ENCODE results near the gene NKAPL. TPM values are rescaled to one million over a fixed set of nuclear protein-coding genes. Genes with fewer than 3 reads are reported as not detected.

Gene NKAPL
- total and polyA plus RNA-seq, 2 of the 8 experiments (the other 6 are each of a cell fraction or from before 2014, with no cell fraction given): 0.08 TPM; not detected in 1

DNA sequence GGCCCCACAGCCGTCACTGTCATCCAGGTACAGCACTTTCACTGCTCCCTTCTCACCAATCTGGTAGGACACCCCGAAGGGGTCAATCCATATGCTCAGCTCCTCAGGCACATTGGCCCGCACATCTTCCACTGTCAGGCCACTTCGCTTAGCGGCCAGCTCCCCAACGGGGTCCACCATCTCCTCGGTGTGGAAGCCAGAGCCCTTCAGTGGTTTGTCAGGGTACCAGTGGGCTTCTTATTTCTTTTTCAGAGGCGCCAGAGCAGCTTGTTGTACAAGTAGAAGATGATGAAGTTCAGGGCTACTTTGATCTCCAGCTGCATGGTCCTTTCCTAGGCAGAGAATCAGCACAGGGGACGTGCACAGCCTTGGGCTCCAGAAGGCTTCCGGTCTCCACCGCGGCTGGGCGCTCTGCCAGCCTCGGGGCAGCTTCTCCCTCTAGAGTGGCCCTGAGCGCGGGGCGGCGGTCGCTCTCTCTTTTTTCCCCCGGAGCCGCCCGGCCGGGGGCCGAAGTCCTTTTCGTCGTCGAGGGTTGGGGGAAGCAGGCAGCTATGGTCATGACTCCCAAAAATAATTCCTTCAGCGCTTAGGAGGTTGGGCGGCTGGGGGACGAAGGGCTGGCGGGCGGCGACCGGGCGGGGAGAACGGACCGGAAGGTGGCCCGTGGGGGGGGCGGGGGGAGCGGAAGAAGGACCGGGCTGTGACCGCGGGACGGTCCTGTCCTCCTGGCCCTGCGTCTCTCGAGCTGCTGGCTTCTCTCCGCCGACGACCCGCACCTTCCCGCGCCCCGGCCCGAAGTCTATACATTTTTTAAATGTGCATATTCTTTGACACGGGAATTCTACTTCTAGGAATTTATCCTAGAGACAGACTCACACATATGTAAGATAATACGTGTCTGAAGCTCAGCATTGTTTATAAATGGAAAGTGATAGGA is 40.5 kb upstream of the NKAPL start (continued):
- TF ChIP-seq, protein P1, sequence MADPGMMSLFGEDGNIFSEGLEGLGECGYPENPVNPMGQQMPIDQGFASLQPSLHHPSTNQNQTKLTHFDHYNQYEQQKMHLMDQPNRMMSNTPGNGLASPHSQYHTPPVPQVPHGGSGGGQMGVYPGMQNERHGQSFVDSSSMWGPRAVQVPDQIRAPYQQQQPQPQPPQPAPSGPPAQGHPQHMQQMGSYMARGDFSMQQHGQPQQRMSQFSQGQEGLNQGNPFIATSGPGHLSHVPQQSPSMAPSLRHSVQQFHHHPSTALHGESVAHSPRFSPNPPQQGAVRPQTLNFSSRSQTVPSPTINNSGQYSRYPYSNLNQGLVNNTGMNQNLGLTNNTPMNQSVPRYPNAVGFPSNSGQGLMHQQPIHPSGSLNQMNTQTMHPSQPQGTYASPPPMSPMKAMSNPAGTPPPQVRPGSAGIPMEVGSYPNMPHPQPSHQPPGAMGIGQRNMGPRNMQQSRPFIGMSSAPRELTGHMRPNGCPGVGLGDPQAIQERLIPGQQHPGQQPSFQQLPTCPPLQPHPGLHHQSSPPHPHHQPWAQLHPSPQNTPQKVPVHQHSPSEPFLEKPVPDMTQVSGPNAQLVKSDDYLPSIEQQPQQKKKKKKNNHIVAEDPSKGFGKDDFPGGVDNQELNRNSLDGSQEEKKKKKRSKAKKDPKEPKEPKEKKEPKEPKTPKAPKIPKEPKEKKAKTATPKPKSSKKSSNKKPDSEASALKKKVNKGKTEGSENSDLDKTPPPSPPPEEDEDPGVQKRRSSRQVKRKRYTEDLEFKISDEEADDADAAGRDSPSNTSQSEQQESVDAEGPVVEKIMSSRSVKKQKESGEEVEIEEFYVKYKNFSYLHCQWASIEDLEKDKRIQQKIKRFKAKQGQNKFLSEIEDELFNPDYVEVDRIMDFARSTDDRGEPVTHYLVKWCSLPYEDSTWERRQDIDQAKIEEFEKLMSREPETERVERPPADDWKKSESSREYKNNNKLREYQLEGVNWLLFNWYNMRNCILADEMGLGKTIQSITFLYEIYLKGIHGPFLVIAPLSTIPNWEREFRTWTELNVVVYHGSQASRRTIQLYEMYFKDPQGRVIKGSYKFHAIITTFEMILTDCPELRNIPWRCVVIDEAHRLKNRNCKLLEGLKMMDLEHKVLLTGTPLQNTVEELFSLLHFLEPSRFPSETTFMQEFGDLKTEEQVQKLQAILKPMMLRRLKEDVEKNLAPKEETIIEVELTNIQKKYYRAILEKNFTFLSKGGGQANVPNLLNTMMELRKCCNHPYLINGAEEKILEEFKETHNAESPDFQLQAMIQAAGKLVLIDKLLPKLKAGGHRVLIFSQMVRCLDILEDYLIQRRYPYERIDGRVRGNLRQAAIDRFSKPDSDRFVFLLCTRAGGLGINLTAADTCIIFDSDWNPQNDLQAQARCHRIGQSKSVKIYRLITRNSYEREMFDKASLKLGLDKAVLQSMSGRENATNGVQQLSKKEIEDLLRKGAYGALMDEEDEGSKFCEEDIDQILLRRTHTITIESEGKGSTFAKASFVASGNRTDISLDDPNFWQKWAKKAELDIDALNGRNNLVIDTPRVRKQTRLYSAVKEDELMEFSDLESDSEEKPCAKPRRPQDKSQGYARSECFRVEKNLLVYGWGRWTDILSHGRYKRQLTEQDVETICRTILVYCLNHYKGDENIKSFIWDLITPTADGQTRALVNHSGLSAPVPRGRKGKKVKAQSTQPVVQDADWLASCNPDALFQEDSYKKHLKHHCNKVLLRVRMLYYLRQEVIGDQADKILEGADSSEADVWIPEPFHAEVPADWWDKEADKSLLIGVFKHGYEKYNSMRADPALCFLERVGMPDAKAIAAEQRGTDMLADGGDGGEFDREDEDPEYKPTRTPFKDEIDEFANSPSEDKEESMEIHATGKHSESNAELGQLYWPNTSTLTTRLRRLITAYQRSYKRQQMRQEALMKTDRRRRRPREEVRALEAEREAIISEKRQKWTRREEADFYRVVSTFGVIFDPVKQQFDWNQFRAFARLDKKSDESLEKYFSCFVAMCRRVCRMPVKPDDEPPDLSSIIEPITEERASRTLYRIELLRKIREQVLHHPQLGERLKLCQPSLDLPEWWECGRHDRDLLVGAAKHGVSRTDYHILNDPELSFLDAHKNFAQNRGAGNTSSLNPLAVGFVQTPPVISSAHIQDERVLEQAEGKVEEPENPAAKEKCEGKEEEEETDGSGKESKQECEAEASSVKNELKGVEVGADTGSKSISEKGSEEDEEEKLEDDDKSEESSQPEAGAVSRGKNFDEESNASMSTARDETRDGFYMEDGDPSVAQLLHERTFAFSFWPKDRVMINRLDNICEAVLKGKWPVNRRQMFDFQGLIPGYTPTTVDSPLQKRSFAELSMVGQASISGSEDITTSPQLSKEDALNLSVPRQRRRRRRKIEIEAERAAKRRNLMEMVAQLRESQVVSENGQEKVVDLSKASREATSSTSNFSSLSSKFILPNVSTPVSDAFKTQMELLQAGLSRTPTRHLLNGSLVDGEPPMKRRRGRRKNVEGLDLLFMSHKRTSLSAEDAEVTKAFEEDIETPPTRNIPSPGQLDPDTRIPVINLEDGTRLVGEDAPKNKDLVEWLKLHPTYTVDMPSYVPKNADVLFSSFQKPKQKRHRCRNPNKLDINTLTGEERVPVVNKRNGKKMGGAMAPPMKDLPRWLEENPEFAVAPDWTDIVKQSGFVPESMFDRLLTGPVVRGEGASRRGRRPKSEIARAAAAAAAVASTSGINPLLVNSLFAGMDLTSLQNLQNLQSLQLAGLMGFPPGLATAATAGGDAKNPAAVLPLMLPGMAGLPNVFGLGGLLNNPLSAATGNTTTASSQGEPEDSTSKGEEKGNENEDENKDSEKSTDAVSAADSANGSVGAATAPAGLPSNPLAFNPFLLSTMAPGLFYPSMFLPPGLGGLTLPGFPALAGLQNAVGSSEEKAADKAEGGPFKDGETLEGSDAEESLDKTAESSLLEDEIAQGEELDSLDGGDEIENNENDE (IDR thresholded peaks at IDR 0.05; ENCODE audit: insufficient replicate concordance, low read length): no peak
- TF ChIP-seq PHF8 (conservative IDR thresholded peaks at IDR 0.05; ENCODE audit: low read depth, low read length): 0 out of 2 replicates have a peak, but pooled peaks have one; percentile 39
- TF ChIP-seq FOSL1 (IDR thresholded peaks at IDR 0.05; ENCODE audit: insufficient read depth, low read depth, low read length): no peak
- TF ChIP-seq, protein P2, sequence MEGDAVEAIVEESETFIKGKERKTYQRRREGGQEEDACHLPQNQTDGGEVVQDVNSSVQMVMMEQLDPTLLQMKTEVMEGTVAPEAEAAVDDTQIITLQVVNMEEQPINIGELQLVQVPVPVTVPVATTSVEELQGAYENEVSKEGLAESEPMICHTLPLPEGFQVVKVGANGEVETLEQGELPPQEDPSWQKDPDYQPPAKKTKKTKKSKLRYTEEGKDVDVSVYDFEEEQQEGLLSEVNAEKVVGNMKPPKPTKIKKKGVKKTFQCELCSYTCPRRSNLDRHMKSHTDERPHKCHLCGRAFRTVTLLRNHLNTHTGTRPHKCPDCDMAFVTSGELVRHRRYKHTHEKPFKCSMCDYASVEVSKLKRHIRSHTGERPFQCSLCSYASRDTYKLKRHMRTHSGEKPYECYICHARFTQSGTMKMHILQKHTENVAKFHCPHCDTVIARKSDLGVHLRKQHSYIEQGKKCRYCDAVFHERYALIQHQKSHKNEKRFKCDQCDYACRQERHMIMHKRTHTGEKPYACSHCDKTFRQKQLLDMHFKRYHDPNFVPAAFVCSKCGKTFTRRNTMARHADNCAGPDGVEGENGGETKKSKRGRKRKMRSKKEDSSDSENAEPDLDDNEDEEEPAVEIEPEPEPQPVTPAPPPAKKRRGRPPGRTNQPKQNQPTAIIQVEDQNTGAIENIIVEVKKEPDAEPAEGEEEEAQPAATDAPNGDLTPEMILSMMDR (IDR thresholded peaks at IDR 0.05; ENCODE audit: control extremely low read depth in 1 of 3, insufficient read depth in 1 of 3, low read depth in 1 of 3, low read length in 3 of 3): no peak
- no peak for TF ChIP-seq YY1 (IDR thresholded peaks at IDR 0.05; ENCODE audit: low read depth, low read length)
- TF ChIP-seq GABPA (IDR thresholded peaks at IDR 0.05; ENCODE audit: borderline replicate concordance, insufficient read depth, low read length): 0 out of 2 replicates have a peak, but pooled peaks have one; percentile 70

Measured in H1 (cell line).